NCI-H1092 treated with DMSO at 0.1 percent for 48 hours (cell line): ENCODE results near the gene DIPK1A.

Source experiments
- DNase-seq: peaks from one replicate; lab custom pipeline; 2025; lab: John Stamatoyannopoulos, UW

The DIPK1A gene

GRCh38 chr1:92839442-92839841 lies 121.8 kb downstream of the DIPK1A start:
- no peak for DNase-seq

- DNase-seq: no peak
Measured at GRCh38 chr1:92838519-92838918, 122.7 kb downstream of the DIPK1A start.

GRCh38 chr1:92837062-92837461 lies 124.2 kb downstream of the DIPK1A start:
- DNase-seq: no peak

- DNase-seq: no peak
Measured at GRCh38 chr1:92834617-92835016, 126.6 kb downstream of the DIPK1A start.

GRCh38 chr1:92833840-92834239 lies 127.4 kb downstream of the DIPK1A start:
- DNase-seq: no peak

- DNase-seq: no peak
Measured at GRCh38 chr1:92832537-92833114, 128.6 kb downstream of the DIPK1A start.

- peak; percentile 98 for DNase-seq
Measured at GRCh38 chr1:92831762-92832536, 129.3 kb downstream of the DIPK1A start, which contains the start of gene RPL5. Gene RPL5, plus strand, starts transcription at chr1:92832040. Its CDS starts 75 bp downstream, at chr1:92832115.

- DNase-seq: no peak
Measured at GRCh38 chr1:92831368-92831761, 129.9 kb downstream of the DIPK1A start.

GRCh38 chr1:92826792-92827191 lies 134.5 kb downstream of the DIPK1A start:
- no peak for DNase-seq

- DNase-seq: no peak
Measured at GRCh38 chr1:92822879-92823278, 138.4 kb downstream of the DIPK1A start.

GRCh38 chr1:92820551-92820950 lies 140.7 kb downstream of the DIPK1A start:
- no peak for DNase-seq

- DNase-seq: no peak
Measured at GRCh38 chr1:92820024-92820423, 141.2 kb downstream of the DIPK1A start.

- peak; percentile 3 for DNase-seq
Measured at GRCh38 chr1:92817986-92818764, 143.1 kb downstream of the DIPK1A start.

- DNase-seq: no peak
Measured at GRCh38 chr1:92817137-92817697, 144.0 kb downstream of the DIPK1A start.

- no peak for DNase-seq
Measured at GRCh38 chr1:92816732-92817131, 144.5 kb downstream of the DIPK1A start.

GRCh38 chr1:92808381-92808780 lies 152.9 kb downstream of the DIPK1A start:
- DNase-seq: no peak

GRCh38 chr1:92805216-92805615 lies 156.0 kb downstream of the DIPK1A start:
- DNase-seq: no peak

- DNase-seq: no peak
Measured at GRCh38 chr1:92804721-92805201, 156.5 kb downstream of the DIPK1A start.

- no peak for DNase-seq
Measured at GRCh38 chr1:92803140-92803887, 157.9 kb downstream of the DIPK1A start.

GRCh38 chr1:92797961-92798360 lies 163.3 kb downstream of the DIPK1A start:
- DNase-seq: no peak

GRCh38 chr1:92797297-92797696 lies 164.0 kb downstream of the DIPK1A start:
- no peak for DNase-seq

GRCh38 chr1:92795166-92795565 lies 166.1 kb downstream of the DIPK1A start:
- no peak for DNase-seq
